HG02588 (cell line): ENCODE data around the gene MADD.

Source experiments
- ATAC-seq: cut with Tn5 transposase; IDR thresholded peaks from one replicate; pipeline ENCODE4 v1.9.1; 2021; ENCODE audit warnings: mild to moderate bottlenecking, moderate library complexity; ENCODE audit not compliant: unreplicated experiment

Gene MADD

GRCh38 chr11:47336595-47336994 is 66.7 kb downstream of the MADD start:
- no peak for ATAC-seq

- no peak for ATAC-seq
Observed at GRCh38 chr11:47337229-47337924, 67.4 kb downstream of the MADD start.

- no peak for ATAC-seq
Observed at GRCh38 chr11:47338396-47339241, 68.7 kb downstream of the MADD start.

- no peak for ATAC-seq
Observed at GRCh38 chr11:47340010-47340409, 70.1 kb downstream of the MADD start.

- no peak for ATAC-seq
Observed at GRCh38 chr11:47340980-47341775, 71.2 kb downstream of the MADD start.

- ATAC-seq, result no peak
Observed at GRCh38 chr11:47342036-47342803, 72.3 kb downstream of the MADD start.

- ATAC-seq, result no peak
Observed at GRCh38 chr11:47342854-47343253, 72.9 kb downstream of the MADD start.

GRCh38 chr11:47345890-47346563 is 76.1 kb downstream of the MADD start:
- ATAC-seq, result no peak

- ATAC-seq, result no peak
Observed at GRCh38 chr11:47347137-47347536, 77.2 kb downstream of the MADD start.

GRCh38 chr11:47348131-47348802 is 78.3 kb downstream of the MADD start:
- no peak for ATAC-seq

- ATAC-seq, result no peak
Observed at GRCh38 chr11:47348859-47349258, 78.9 kb downstream of the MADD start.

GRCh38 chr11:47349521-47350095 is 79.7 kb downstream of the MADD start:
- no peak for ATAC-seq

GRCh38 chr11:47350315-47350714 is 80.4 kb downstream of the MADD start:
- ATAC-seq, result no peak

GRCh38 chr11:47351156-47352126 is 81.5 kb downstream of the MADD start:
- no peak for ATAC-seq

GRCh38 chr11:47352556-47352955 is 82.6 kb downstream of the MADD start, which contains the start of gene MYBPC3:
MYBPC3 (minus strand) TSS chr11:47352702; CDS start chr11:47352647, 55 bp downstream.
- ATAC-seq, result no peak

GRCh38 chr11:47353978-47354774 is 84.2 kb downstream of the MADD start:
- no peak for ATAC-seq

- ATAC-seq, result no peak
Observed at GRCh38 chr11:47354913-47355282, 85.0 kb downstream of the MADD start.
